ENCODE data around the gene OR5D16.
"Not testable (repeated sequence)": the region's sequence is repeated elsewhere in the genome, so short reads cannot be mapped to it uniquely, and the experiment has no call there.

Gene OR5D16

DNA sequence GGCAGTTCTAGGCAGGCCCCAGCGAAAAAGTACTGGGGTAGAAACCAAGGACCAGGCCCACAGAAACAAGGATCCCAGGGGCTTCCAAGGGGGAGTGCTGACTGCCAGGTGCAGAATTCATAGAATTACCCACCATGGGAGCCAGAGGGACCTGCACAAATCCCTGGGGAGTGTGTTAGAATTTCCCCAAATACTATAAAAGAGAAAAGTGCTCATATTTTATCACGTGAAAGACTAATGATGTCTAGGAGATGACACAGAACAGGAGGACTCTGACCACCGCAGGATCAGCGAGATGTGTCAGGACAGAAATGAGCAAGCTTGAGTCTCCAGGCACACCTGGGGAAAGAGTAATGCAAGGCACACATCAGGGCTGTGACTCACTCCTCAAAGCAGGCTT is 28.8 kb downstream of the OR5D16 start:
- H3K4me3 ChIP-seq (ENCODE audit: low read length); H3K4me1 ChIP-seq (ENCODE audit: insufficient read depth, low read length); H3K27me3 ChIP-seq (ENCODE audit: insufficient read depth, low read length); H3K9ac ChIP-seq (ENCODE audit: low read depth, low read length); H3K36me3 ChIP-seq (ENCODE audit: insufficient read depth, low read depth, low read length); H3K27ac ChIP-seq (ENCODE audit: low read length): not testable (repeated sequence)
- peaks cover 23% of the 10 kb centered on the region for H3K9me3 ChIP-seq (ENCODE audit: insufficient read depth, low read depth, low read length)

DNA sequence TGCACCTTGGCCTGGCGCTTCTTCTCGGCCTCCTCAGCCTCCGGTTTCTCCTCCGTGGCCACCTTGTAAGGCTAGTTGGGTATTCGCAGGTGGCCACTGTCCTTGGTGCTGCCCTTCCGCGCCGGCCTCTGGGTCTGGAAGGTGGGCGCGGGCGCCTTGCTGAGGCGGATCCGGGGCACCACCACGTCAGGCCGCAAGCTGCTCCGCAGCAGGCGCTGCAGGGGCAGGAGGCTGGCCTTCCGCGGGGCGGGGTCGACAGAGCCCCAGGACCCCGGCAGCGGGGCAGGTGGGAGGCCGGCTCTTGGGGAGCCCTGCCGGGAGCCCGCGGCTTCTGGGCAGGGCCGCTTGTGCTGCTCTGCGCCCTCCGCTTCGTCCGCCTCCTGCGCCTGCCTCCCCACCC is 34.2 kb downstream of the OR5D16 start:
- not testable (repeated sequence) for H3K36me3 ChIP-seq (ENCODE audit: insufficient read depth, low read depth, low read length); H3K9ac ChIP-seq (ENCODE audit: low read depth, low read length); H3K4me3 ChIP-seq (ENCODE audit: low read length); H3K27ac ChIP-seq (ENCODE audit: low read length); H3K4me1 ChIP-seq (ENCODE audit: insufficient read depth, low read length); H3K27me3 ChIP-seq (ENCODE audit: insufficient read depth, low read length); H3K9me3 ChIP-seq (ENCODE audit: insufficient read depth, low read depth, low read length)

DNA sequence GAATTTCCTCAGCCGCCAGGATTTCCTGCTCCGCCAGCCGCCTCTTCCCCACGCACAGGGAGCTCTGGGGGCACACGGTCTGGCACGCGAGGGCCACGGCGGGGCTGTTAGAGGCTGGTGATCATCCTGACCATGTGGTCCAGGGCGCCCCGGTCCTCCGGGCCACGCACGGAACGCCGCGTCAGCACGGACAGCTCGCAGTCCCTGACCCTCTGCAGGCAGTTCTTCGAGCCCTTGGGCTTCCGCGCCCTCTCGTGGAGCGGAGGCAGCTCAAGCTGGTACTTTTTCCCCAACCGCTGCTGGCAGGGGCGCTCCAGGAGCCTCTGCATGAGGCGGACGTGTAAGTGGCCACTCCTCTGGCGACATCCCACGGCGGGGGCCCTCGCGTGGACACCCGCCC is 34.6 kb downstream of the OR5D16 start:
- not testable (repeated sequence) for H3K4me1 ChIP-seq (ENCODE audit: insufficient read depth, low read length); H3K36me3 ChIP-seq (ENCODE audit: insufficient read depth, low read depth, low read length); H3K9ac ChIP-seq (ENCODE audit: low read depth, low read length); H3K27me3 ChIP-seq (ENCODE audit: insufficient read depth, low read length); H3K9me3 ChIP-seq (ENCODE audit: insufficient read depth, low read depth, low read length); H3K4me3 ChIP-seq (ENCODE audit: low read length); H3K27ac ChIP-seq (ENCODE audit: low read length)

DNA sequence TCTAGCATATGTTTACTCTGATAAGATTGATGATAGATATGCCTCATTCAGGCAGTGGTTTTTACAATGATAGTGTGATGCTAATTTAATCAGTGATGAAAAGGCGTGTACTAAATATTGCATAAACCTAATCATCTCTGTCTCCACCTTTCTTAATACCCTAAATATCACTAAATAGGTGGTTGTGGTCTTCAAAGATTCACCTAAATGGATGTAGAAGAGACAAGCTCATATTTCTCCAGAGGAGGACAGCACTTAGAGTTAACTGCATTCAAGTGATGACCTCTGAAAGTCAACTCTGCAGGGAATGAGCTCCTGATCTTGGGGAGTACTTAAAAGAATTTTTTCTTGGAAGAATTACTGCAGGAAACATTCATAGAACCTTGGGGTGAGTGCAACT is 44.4 kb downstream of the OR5D16 start, which contains the start of gene TRIM51:
Gene TRIM51, plus strand, starts transcription at position 301 of the 400 bp plus-strand sequence. CDS start 2,132 bp downstream, outside the sequence.
- H3K27me3 ChIP-seq (ENCODE audit: insufficient read depth, low read length); H3K9me3 ChIP-seq (ENCODE audit: insufficient read depth, low read depth, low read length); H3K4me1 ChIP-seq (ENCODE audit: insufficient read depth, low read length); H3K36me3 ChIP-seq (ENCODE audit: insufficient read depth, low read depth, low read length); H3K27ac ChIP-seq (ENCODE audit: low read length); H3K9ac ChIP-seq (ENCODE audit: low read depth, low read length); H3K4me3 ChIP-seq (ENCODE audit: low read length): not testable (repeated sequence)

DNA sequence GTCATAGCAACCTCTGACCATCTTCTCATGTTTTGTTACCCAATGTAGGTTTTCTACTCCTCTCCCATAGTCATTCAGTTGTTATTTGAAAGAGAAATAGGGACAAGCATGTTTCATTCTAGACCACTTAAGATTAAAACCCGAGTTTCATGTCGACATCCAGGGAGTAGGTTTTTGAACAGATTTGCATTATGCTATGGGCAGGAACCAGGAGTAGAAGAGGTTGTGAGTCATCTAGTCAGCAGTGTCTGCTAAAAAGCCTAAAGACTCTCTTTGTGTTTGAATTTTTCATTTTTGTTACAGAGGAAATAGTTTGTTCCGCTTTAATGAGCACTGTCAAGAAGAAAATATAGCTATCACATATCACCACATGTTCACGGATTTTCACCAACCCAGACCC is 46.4 kb downstream of the OR5D16 start:
- H3K36me3 ChIP-seq (ENCODE audit: insufficient read depth, low read depth, low read length); H3K4me1 ChIP-seq (ENCODE audit: insufficient read depth, low read length); H3K9ac ChIP-seq (ENCODE audit: low read depth, low read length); H3K9me3 ChIP-seq (ENCODE audit: insufficient read depth, low read depth, low read length); H3K27me3 ChIP-seq (ENCODE audit: insufficient read depth, low read length); H3K27ac ChIP-seq (ENCODE audit: low read length); H3K4me3 ChIP-seq (ENCODE audit: low read length): not testable (repeated sequence)

- not testable (repeated sequence) for H3K27me3 ChIP-seq (ENCODE audit: insufficient read depth, low read length); H3K36me3 ChIP-seq (ENCODE audit: insufficient read depth, low read depth, low read length); H3K9ac ChIP-seq (ENCODE audit: low read depth, low read length); H3K27ac ChIP-seq (ENCODE audit: low read length); H3K4me3 ChIP-seq (ENCODE audit: low read length); H3K4me1 ChIP-seq (ENCODE audit: insufficient read depth, low read length); H3K9me3 ChIP-seq (ENCODE audit: insufficient read depth, low read depth, low read length)
These were observed 46.9 kb downstream of the OR5D16 start for GRCh38 chr11:55885481-55885880.

Measured in iPS-20b (cell line).